Activated CD4-positive, CD25-positive, alpha-beta regulatory T cell (primary cell): ENCODE measurements around the gene ZNF837.
"Not testable (repeated sequence)": the region's sequence is repeated elsewhere in the genome, so short reads cannot be mapped to it uniquely, and the experiment has no call there.

Experiments used
- DNase-seq, 4 experiments: peaks; one replicate each; lab custom pipeline; 2025; lab: John Stamatoyannopoulos, UW

Gene ZNF837

DNA sequence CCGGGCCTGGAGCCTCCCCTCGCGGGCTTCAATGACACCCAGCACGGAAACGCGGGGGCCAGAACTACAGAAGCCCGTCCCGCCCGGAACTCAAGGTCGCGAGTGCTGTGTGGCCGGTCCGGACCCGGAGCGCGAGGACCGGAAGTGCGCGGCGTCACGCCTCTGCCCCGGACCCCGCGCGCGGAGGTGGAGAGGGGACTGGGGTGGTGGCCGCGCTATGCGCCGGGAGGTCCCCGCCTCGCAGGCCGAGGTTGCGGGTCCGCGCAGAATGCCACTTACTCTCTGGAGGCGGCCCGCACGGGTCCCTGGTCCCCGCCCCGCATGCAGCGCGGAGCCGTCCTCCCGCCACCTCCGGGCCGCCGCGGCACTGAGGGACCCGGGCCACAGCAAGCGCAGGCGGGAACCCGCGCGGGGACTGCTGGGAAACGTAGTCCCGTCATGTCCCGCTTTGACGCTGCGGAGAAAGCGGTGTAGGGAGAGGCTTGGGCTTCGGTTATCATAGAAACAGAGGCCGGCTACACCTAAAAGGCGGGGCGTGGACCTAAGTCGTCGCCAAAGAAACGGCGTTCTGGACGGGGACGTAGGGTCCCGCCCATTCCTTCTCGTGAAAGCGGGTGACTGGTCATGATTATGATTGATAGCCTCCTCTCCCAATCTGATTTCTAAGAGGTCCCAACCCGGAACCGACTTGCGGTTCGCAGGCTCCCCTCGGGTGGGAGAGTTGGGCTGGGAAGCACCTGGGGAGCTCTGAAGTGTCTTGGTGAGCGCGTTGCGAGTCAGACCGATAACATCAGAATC is at the start of gene ZNF837:
Gene ZNF837 (minus strand): TSS at position 369 of the 798 bp plus-strand sequence. CDS start 11,698 bp downstream, outside the sequence.
- peak; percentile 88 to 97 (median 94) for DNase-seq

DNA sequence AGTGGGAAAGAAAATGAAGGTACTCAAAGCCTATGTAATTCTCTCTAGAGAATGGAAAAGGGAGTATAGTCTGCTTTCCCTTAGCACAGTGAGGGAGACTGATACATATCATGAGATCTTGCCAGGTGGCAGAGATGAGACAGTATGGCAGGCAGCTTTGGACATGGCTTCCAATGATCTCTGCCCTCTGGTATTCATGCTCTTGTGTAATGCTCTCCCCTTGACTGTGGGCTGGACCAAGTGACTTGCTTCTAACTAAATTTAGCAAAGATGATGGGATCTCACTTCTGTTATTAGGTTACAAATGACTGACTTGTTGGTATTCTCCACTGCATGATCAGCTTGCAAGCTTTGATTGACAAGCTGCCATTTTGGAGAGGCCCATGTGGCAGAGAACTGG is 48.9 kb upstream of the ZNF837 start:
- DNase-seq = no peak

DNA sequence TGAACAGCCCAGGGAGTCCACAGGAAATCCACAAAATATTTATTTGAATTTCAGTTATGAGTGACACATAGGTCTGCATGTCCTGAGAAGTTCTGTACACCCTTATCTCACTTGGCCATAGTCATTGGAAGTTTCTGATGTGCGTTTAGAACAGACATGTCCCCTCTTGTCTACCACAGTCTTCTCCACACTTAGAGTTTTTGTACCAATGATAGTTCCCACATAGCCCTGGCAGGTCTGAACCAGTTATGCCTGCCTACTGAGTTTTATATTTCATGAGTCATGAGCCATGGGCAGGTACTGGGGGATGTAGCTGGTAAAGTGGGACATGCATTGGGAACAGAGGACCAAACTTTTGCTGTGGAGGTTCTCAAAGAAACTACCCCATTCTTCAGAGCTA is 47.8 kb upstream of the ZNF837 start:
- DNase-seq = no peak

DNA sequence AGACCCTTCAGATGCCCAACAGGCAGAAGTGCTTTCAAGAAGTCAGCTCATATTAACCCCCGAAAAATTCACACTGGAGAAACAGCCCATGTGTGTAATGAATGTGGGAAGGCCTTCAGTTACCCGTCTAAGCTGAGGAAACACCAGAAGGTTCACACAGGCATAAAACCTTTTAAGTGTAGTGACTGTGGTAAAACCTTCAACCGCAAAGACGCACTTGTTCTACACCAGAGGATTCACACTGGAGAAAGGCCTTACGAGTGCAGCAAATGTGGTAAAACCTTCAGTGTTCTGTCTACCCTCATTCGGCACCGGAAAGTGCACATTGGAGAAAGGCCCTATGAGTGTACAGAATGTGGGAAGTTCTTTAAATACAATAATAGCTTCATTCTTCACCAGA is 36.2 kb upstream of the ZNF837 start:
- DNase-seq = no peak

DNA sequence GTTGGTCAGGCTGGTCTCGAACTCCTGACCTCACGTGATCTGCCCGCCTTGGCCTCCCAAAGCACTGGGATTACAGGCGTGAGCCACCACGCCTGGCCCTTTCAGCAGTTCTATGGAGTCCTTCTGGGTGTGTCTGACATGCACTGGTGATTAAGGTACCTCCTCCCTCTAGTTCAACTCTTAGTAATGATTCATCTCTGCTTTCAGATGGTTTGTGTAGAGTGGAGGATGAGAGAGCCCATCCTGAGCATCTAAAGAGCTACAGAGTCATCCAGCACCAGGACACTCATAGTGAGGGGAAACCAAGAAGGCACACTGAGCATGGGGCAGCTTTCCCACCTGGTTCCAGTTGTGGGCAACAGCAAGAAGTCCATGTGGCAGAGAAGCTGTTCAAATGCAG is 35.8 kb upstream of the ZNF837 start:
- DNase-seq = no peak

DNA sequence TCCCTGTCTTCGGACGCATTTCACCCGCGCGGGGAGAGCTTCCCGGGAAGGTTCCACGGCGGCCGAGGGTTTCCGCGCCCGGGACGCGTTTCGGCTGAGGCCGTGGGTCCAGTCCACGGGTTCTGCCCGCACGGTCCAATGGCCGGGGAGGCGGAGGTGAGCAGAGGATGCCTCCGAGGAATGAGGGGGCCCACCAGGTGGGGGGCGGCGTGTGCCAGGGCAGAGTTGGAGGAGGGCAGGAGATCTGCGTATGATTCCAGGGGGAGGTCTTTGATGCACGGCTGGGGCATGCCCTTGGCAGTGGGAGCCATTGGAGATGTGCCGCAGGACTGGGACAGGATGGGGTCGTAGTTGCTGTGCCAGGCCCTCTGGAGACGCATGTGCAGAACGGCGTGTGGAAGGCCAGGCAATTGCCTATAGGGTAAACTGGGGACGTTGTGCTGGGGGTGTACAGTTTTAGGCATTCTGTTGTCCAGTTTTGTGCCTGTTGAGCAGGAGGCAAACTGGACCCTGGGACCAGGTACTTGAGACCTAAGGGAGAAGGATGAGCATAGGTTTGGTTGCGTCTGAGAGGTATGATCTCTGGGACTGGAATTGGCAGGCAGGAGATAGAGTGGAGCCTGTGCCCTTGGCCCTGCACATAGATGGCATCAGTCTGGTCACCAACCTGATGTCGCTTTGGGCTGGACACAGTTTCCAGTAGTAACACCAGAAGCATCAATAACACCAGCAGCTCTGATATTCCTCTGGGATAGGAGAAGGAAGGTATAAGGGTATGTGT is 28.4 kb upstream of the ZNF837 start:
- DNase-seq = no peak

DNA sequence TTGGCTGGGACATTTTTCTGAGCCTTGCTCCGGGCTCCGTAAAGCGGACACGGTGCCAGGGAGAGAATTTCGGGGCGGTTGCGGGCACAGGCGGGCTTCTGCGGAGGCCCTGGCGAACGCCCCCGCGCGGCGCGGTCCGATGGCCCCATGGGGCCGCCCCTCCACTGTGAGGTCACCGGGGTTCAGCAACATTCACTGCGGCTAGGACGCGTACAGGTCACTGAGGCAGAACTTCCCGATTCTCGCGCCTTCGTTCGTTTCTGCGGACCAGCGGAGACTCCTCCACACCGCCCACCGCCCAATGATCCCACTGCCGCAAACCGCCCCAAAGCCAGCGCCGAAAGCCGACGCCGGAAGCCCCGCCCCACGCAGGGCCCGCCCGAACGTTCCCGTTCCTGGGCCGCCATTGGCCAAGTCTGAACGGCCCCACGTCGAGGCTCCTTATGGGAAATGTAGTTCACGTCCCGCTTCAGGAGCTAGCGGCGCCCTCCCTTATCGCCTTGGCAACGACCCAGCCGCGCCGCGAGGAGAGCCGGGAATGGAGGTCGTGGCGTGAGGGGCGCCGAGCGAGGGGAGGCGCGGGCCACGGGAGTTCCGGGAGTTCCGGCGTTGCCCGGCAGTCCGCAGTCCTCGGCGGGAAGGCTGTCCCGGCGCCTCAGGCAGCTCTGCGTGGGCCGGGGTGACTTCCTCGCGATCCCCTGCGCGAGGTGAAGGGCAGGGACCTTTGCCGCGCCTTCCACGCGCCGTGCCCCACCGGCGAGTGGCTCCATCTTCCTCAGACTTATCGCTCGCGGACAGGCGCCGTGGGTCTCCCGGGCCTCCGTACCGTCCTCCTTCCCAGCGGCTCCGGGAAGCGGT is 27.6 kb upstream of the ZNF837 start, which contains the start of gene ZNF584:
Gene ZNF584 (plus strand): TSS at position 498 of the 858 bp plus-strand sequence. CDS start 499 bp downstream, outside the sequence.
- peak; percentile 87 to 89 (median 88) for DNase-seq

DNA sequence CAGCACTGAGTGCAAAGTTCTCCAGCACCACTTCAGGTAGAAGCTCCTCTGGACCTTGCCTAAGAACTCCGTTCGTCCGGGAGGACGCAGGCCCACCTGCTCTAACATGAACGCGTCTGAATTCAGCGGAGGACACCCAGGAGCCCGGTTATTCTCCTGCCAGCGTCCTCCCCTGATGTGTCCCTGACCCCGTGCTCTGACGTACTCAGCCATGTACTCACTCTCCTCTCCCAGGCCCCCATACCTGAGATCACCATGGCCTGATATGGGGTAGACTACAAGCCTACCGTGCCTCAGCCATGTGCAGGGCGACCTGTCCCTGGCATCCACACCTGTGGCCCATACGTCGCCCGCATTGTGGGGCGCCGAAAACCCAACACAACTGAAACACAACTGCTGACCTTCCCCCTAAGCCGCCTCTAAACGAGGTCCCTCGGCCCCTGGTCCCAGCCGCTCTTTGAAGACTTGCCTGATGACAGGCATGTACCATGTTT is 26.9 kb upstream of the ZNF837 start:
- no peak for DNase-seq

DNA sequence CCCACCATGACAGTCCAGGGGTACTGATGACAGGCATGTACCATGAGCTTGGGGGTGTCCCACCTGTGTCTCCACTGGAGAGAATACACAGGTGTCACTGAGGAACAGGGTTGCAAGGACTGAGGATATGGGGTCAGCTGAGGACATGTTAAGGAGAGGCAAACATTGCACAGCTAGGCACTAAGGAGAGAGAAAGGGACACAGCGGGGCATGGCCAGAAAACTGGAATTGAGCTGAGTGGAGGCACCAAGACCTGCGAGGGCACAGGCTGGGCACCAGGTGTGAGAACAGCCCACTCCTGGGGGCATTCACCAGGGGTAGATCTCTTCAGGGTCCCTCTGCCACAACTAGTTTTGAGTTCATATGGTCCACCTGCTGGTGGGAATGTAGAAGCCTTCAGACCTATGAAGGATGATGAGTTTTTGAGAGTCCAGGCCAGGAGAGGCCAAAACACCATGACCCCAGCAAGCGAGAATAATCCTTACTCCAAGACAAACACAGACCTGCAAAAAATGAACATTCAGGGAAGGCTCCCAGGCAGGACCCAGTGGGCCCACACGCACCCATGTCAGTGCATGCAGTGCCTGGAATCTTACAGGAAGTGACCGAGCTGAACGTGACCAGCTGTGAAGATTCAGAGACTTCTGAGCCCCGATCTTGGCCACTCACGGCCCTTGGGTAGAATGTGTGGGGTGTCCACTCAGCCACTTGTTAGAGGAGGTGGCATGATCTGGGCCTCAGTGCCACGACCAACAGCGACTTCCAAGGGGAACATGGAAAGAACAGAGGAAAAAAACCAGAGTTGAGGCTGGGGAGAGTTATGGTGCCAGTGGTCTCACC is 26.2 kb upstream of the ZNF837 start:
- no peak for DNase-seq

DNA sequence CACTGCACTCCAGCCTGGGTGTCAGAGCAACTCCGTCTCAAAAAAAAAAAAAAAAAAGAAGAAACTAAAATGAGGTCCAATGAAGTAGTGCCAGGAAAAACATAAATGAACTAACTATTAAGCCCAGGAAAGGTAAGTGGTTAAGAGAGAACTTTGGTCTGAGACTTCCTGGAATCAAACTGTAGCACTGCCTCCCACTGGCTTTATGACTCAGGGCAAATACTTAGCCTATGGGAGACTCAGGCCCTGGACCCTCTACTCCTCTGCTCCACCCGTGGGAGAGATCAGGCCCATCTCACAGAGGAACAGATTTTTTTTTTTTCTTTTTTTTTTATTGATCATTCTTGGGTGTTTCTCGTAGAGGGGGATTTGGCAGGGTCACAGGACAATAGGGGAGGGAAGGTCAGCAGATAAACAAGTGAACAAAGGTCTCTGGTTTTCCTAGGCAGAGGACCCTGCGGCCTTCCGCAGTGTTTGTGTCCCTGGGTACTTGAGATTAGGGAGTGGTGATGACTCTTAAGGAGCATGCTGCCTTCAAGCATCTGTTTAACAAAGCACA is 23.2 kb upstream of the ZNF837 start:
- DNase-seq = not testable (repeated sequence)

DNA sequence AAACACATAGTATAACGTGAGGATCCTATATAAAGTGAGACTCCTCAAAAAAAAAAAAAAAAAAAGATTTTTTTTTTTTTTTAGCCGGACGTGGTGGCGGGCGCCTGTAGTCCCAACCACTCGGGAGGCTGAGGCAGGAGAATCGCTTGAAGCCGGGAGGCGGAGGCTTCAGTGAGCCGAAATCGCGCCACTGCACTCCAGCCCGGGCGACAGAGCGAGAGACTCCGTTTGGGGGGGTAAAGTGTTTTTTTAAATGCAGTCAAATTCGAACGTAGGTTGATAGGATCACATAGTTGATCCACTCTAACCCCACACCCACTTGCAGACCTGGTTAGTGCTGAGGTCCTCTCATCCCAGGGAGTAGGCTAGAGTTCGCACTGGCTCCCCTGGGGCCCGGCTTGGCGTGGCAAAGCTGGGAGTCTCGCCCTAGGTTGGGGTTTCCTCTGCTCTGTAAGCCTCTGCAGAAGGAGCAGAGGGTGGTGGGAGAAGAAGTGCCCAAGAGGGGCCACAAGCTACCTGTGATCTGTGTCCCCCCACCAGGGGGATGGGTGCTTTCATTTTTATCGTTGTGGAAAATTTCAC is 21.1 kb upstream of the ZNF837 start:
- DNase-seq = no peak

DNA sequence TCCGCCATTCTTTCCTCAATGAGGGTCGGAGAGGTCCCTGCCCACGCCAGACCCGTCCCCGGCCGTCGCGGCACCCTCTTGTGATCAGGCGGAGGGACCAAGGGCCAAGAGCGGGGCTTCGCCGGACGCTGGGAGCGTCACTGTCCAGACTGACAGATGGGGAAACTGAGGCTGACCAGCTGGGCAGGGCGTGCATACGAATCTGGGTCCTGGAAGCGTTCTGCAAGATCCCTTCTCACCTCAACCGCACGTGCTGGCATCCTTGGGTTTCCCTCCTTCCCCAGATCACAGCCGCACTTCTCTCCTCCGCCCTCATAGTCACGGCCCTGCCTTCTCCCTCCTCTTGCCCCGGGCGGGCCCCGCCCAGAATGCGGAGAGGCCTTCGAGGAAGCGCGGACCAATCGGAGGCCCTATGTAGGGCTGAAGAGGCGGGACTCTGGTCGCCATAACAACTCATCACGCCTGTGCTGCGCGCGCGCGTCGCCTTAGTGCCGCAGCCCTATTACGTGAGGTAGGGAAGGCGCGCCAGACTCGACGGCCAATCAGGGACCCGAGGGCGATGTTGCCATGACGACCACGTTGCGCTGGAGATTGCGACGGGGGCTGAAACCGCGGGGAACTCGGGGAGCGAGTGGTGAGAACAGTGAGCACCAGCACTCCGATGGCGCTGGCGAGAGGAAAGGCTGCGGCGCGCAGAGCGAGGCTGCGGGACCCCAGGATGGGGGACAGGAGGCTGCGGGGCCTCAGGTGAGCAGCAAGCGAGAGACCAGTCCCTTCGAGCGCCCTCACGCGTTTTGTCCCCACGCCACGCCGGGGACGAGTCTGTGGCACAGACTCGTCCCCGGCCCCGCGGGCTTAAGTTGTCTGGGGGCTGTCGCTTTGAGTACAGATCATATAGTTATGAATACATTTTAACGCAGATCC is 20.3 kb upstream of the ZNF837 start:
- peak; percentile 92 to 98 (median 98) for DNase-seq

DNA sequence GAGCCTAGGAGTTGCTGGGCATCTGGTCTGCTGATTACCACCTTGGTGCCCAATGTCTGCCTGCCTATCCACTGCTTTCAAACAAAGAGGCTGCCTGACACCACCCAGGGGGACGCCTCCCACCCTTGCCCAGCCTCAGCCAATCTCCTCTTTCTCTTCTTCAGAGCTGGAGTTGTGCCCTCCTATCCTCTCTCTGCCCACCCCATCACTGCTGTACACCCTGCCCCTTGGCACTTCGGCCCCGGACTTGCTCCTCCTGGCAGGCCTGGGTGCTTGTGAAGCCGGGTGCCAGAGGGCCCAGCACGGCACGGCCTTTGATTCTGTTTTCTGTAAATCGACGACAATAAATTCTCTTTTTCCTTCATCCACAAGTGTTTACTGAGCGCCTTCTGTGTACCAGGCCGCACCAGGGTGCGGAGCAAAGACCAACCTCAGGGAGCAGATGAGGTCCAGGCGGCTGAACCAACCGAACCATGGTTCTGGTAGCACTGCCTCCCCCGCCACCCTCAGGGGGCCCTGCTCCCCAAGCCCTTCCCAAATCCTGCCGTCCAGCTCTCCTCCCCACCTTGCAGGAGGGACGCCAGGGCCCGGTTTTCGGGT is 19.6 kb upstream of the ZNF837 start:
- no peak for DNase-seq

DNA sequence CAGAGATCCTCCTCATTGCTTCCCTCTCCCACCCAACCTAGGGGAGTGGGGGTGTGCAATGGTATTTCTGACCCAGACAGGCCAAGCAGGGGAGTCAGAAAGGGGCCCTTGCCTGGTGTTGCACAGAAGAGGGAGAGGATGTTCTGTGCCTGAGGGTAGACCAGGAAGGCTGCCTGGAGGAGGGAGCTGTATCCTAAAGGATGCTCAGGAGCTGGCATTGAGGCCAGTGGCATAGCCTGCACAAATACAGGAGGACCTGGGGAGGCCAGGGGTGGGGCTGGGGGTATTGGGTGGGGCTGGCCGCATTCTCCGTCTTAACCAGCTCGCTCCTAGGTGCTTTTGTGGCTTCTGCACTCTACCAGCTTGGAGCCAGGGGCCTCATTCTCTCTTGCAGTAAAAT is 19.1 kb upstream of the ZNF837 start:
- no peak for DNase-seq

DNA sequence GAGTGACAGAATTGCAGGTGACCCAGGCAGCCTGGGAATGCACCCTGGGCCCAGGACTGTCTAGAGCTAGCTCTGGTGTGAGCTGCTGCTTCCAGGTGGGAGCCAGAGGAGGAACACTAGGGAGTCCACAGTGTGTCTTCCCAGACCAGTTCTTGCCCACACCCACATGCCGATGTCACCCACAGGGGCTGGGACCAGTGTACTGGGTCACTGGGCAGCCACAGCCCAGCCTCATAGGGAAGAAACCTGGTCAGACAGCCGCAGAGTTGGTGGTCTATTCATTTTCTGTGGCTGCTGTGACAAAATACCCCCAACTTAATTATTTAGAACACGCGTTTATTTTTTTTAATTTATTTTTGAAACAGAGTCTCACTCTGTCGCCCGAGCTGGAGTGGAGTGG is 17.7 kb upstream of the ZNF837 start:
- no peak for DNase-seq

DNA sequence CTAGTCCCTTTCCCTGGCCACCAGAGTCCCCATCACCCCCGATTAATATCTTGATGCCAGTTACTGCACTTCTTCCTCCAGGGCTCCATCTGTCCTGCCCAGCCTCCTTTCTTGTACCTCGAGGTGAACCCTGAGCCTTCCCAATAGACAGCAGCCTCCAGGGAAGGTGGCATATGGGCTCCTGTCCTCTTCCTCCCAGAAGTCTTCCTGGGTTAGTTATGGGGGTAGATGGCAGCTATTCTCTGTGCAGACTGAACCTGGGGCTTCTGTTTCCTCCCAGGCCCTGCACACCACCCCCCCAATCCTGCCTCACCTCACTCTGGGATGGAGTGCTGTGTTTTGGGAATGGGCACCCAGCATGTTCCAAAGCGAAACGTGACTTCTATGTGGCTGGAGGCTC is 17.3 kb upstream of the ZNF837 start:
- no peak for DNase-seq

DNA sequence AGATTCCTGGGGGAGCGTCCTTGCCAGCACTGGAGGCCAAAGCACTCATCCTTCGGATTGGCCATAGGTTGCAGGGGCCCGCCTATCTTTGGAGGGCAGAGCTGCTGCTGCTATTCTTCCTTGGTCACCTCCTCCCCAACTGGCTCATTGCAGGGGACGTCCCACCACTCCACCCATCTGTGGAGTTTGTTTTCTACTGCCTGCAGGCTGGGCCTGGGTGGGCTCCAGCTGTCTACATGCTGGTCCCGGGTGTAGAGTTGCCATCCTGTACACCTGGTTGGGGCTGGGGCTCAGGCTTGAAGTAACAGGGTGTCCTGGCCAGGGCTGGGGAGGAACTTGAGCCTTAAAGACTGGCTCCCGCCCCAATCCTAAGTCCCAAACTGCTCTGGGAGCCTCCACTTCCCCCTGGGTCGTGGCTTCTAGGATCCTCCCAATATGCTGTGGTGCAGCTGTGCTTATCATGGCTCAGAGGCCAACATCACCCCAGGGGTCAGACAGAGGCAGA is 16.8 kb upstream of the ZNF837 start:
- no peak for DNase-seq

DNA sequence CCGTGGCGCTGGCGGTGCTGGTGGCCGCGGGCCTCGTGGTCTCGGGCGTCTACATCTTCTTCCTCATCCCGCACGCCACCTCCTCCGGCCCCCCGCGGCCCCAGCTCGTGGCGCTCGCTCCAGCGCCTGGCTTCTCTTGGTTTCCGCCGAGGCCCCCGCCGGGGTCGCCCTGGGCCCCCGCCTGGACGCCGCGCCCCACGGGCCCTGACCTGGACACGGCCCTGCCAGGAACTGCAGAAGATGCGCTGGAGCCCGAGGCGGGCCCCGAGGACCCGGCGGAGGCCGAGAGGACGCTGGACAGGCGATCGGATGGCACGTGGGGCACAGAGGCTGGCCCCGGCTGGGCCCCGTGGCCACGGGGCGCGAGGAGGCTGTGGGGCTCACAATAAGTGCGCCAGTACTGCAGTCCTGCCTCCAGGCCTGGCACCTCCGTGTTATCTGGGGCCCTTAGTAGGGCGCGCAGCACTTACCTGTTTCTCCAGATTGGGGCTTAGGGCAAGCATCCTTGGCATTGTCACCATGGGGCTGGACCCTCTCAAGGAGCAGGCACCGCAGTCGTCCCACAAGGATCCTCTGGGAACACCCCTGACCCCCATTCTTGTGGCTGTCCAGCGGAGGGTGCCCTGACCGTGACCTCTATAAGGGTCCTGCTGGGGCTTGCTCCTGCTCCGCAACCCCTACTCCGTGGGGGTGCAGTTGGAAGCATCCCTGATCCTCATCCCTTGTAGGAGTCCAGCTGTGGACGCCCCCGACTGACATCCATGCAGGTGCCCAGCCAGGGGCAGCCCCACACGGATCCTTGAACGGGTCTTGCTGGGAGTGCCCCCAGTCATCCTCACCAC is 16.1 kb upstream of the ZNF837 start:
- DNase-seq = no peak
